HepG2 (cell line): ENCODE data around the gene RPL31. TPM values are rescaled to one million over a fixed set of nuclear protein-coding genes. Genes with fewer than 3 reads are reported as not detected.
A peak's percentile ranks its signal among the peaks of the same experiment; 100 is the strongest.

Experiments
- ARHGAP35 ChIP-seq: sonication (generic); formaldehyde crosslinking; IDR thresholded peaks from 2 replicates; pipeline ENCODE4 v1.9.0; 2022; ENCODE audit warnings: mild to moderate bottlenecking, inconsistent platforms, moderate library complexity, missing genetic modification reagents, borderline replicate concordance
- MBNL3 ChIP-seq: fragments of 250-450 bp; sonication (Bioruptor Pico); conservative IDR thresholded peaks from 2 replicates; pipeline ENCODE4 v1.8.0; 2022; ENCODE audit warnings: mild to moderate bottlenecking, inconsistent platforms
- MLLT10 ChIP-seq: sonication (generic); formaldehyde crosslinking; IDR thresholded peaks from 2 replicates; pipeline ENCODE4 v1.4.0; 2020; ENCODE audit warnings: missing genetic modification reagents
- MXD3 ChIP-seq: IDR thresholded peaks from 2 replicates; pipeline ENCODE4 v1.6.1; 2016; ENCODE audit warnings: mild to moderate bottlenecking, missing biosample characterization, missing genetic modification reagents
- NFIC ChIP-seq: IDR thresholded peaks from 2 replicates; pipeline ENCODE4 v1.6.1; 2012; ENCODE audit warnings: mild to moderate bottlenecking, low read length, inconsistent platforms
- NR3C1 ChIP-seq: sonication (generic); formaldehyde crosslinking; IDR thresholded peaks from 2 replicates; pipeline ENCODE4 v1.4.0; 2020; ENCODE audit warnings: missing genetic modification reagents
- TEAD2 ChIP-seq: sonication (generic); formaldehyde crosslinking; IDR thresholded peaks from 2 replicates; pipeline ENCODE4 v1.9.0; 2021; ENCODE audit warnings: missing genetic modification reagents
- THRA ChIP-seq: sonication (generic); formaldehyde crosslinking; IDR thresholded peaks from 2 replicates; pipeline ENCODE4 v1.4.0; 2020; ENCODE audit warnings: missing genetic modification reagents, borderline replicate concordance
- ZBTB39 ChIP-seq: sonication (generic); formaldehyde crosslinking; IDR thresholded peaks from 2 replicates; pipeline ENCODE4 v1.5.0; 2020; ENCODE audit warnings: missing genetic modification reagents
- ZBTB4 ChIP-seq: sonication (generic); formaldehyde crosslinking; IDR thresholded peaks from 2 replicates; pipeline ENCODE4 v1.4.0; 2020; ENCODE audit warnings: missing genetic modification reagents, mild to moderate bottlenecking, borderline replicate concordance
- ZBTB44 ChIP-seq: sonication (generic); formaldehyde crosslinking; IDR thresholded peaks from 2 replicates; pipeline ENCODE4 v1.4.0; 2020; ENCODE audit warnings: missing genetic modification reagents
- ZBTB49 ChIP-seq: sonication (generic); formaldehyde crosslinking; IDR thresholded peaks from 2 replicates; pipeline ENCODE4 v1.4.0; 2020; ENCODE audit warnings: missing genetic modification reagents, borderline replicate concordance
- ZBTB8A ChIP-seq: sonication (generic); formaldehyde crosslinking; IDR thresholded peaks from 2 replicates; pipeline ENCODE4 v1.4.0; 2020; ENCODE audit warnings: mild to moderate bottlenecking, low read depth, missing genetic modification reagents, borderline replicate concordance
- ZKSCAN5 ChIP-seq: sonication (generic); formaldehyde crosslinking; IDR thresholded peaks from 2 replicates; pipeline ENCODE4 v1.5.1; 2020; ENCODE audit warnings: mild to moderate bottlenecking, missing genetic modification reagents
- ZNF460 ChIP-seq: sonication (generic); formaldehyde crosslinking; IDR thresholded peaks from 2 replicates; pipeline ENCODE4 v1.5.1; 2020; ENCODE audit warnings: missing genetic modification reagents, mild to moderate bottlenecking, borderline replicate concordance
- ZNF639 ChIP-seq: conservative IDR thresholded peaks from 2 replicates; pipeline ENCODE4 v1.6.1; 2018; ENCODE audit warnings: missing genetic modification reagents
- polyA plus RNA-seq, 8 experiments: library from polyadenylated mRNA; depleted of rRNA in 3 of 8; stranded (reverse) in 7 of 8; unstranded in 1 of 8; fragments of >200 nt; fragmentation: Illumina TruSeq in 4 of 8; extraction: Trizol in 4 of 8; gene quantifications; 2 replicates each; pipeline versions ENCODE4 v1.2.1 to v1.2.3, GENCODE V29; 2011 to 2016; ENCODE audit warnings: low read depth in 4 of 8, missing spikeins in 1 of 8, mixed read lengths in 1 of 8; ENCODE audit not compliant: insufficient read depth in 1 of 8
- total RNA-seq, 5 experiments: library from RNA; depleted of rRNA; stranded (reverse); fragments of >200 nt; fragmentation: Illumina TruSeq; extraction: Trizol; gene quantifications; 2 replicates each; pipeline ENCODE4 v1.2.3, GENCODE V29; 2016; ENCODE audit warnings: low read depth in 1 of 5

Gene RPL31
- total and polyA plus RNA-seq, 2 of the 13 experiments (the other 11 are each of a cell fraction or from before 2014, with no cell fraction given) = 3,331 to 3,582 TPM

- TF ChIP-seq ZBTB49 (CRISPR knock-in tag) (no peak), THRA (CRISPR knock-in tag) (no peak), NFIC (peak; percentile 30; the same call in 1 of the 2 replicates), ZNF460 (peak; percentile 97), MBNL3 (CRISPR knock-in tag) (no peak), ZBTB8A (CRISPR knock-in tag) (no peak), NR3C1 (CRISPR knock-in tag) (no peak), MXD3 (no peak), ZBTB4 (CRISPR knock-in tag) (no peak), ARHGAP35 (CRISPR knock-in tag) (no peak), TEAD2 (no peak), ZKSCAN5 (CRISPR knock-in tag) (0 out of 2 replicates have a peak, but pooled peaks have one; percentile 36), MLLT10 (CRISPR knock-in tag) (no peak), ZBTB44 (CRISPR knock-in tag) (no peak), ZNF639 (CRISPR knock-in tag) (no peak), ZBTB39 (no peak)
Measured at GRCh38 chr2:101003278-101003775, 1.2 kb downstream of the RPL31 start (continued).
